SJCRH30 (cell line): Measurements from ENCODE around the gene ZNF512B. TPM values are rescaled to one million over a fixed set of nuclear protein-coding genes. Genes with fewer than 3 reads are reported as not detected.
"Not testable (repeated sequence)": the region's sequence is repeated elsewhere in the genome, so short reads cannot be mapped to it uniquely, and the experiment has no call there.

Experiments
- DNase-seq, 2 experiments: peaks; one replicate each; pipeline ENCODE4 v3.0.0-alpha.2; 2015 to 2020
- H3K27ac ChIP-seq: fragments of 250-450 bp; sonication (Bioruptor Pico); 2 replicates; pipeline ENCODE4 v1.5.1; 2020; ENCODE audit warnings: mild to moderate bottlenecking, moderate library complexity
- H3K27me3 ChIP-seq: fragments of 250-450 bp; sonication (Bioruptor Pico); 2 replicates; pipeline ENCODE4 v1.5.1; 2020; ENCODE audit warnings: mild to moderate bottlenecking, moderate library complexity
- H3K36me3 ChIP-seq: fragments of 250-450 bp; sonication (Bioruptor Pico); 2 replicates; pipeline ENCODE4 v1.5.1; 2020; ENCODE audit warnings: mild to moderate bottlenecking, moderate library complexity
- H3K4me1 ChIP-seq: fragments of 250-450 bp; sonication (Bioruptor Pico); 2 replicates; pipeline ENCODE4 v1.5.1; 2020; ENCODE audit warnings: mild to moderate bottlenecking, moderate library complexity
- H3K4me3 ChIP-seq: fragments of 250-450 bp; sonication (Bioruptor Pico); 2 replicates; pipeline ENCODE4 v1.5.1; 2020; ENCODE audit warnings: mild to moderate bottlenecking, moderate library complexity
- H3K9me3 ChIP-seq: fragments of 250-450 bp; sonication (Bioruptor Pico); replicated peaks from 2 replicates; pipeline ENCODE4 v1.5.1; 2020; ENCODE audit warnings: mild to moderate bottlenecking, moderate library complexity
- total RNA-seq: library from RNA; depleted of rRNA; stranded (reverse); fragments of >200 nt; shearing (Covaris generic); gene quantifications from 2 replicates; pipeline ENCODE4 v1.2.3, GENCODE V29; 2014

The ZNF512B gene
- total RNA-seq, 1 experiment from 2014 or later: 19.1 TPM

GRCh38 chr20:63942250-63942951, 27.3 kb downstream of the ZNF512B start:
- peak; percentile 59 to 65 for DNase-seq
- peaks cover 4% of the 10 kb centered on the region for H3K9me3 ChIP-seq
- H3K36me3 ChIP-seq: peaks cover 70% of the 10 kb centered on the region
- no peaks in the 10 kb centered on the region for H3K4me1 ChIP-seq
- no peak overlapping the region for H3K27ac ChIP-seq
- no peak overlapping the region for H3K4me3 ChIP-seq
- H3K27me3 ChIP-seq: no peaks in the 10 kb centered on the region

- Histone ChIP-seq H3K36me3 (peaks cover 77% of the 10 kb centered on the region), H3K4me1 (no peaks in the 10 kb centered on the region), H3K27ac (no peak overlapping the region)
Measured at GRCh38 chr20:63941282-63942081, 28.2 kb downstream of the ZNF512B start.

GRCh38 chr20:63940472-63941266, 29.1 kb downstream of the ZNF512B start:
- DNase-seq: no peak
- Histone ChIP-seq H3K27me3 (no peaks in the 10 kb centered on the region), H3K27ac (no peak overlapping the region), H3K9me3 (peaks cover 4% of the 10 kb centered on the region), H3K4me3 (no peak overlapping the region), H3K4me1 (no peaks in the 10 kb centered on the region), H3K36me3 (peaks cover 81% of the 10 kb centered on the region)

More at GRCh38 chr20:63941282-63942081, 28.2 kb downstream of the ZNF512B start:
- H3K27me3 ChIP-seq: no peaks in the 10 kb centered on the region
- no peak overlapping the region for H3K4me3 ChIP-seq
- no peak for DNase-seq
- H3K9me3 ChIP-seq: peaks cover 4% of the 10 kb centered on the region

- peaks cover 4% of the 10 kb centered on the region for H3K9me3 ChIP-seq
- DNase-seq: no peak
- peaks cover 80% of the 10 kb centered on the region for H3K36me3 ChIP-seq
- H3K4me1 ChIP-seq: no peaks in the 10 kb centered on the region
- no peak overlapping the region for H3K4me3 ChIP-seq
- no peaks in the 10 kb centered on the region for H3K27me3 ChIP-seq
- H3K27ac ChIP-seq: no peak overlapping the region
Measured at GRCh38 chr20:63940071-63940471, 29.7 kb downstream of the ZNF512B start.

- H3K4me3 ChIP-seq: no peak overlapping the region
- no peaks in the 10 kb centered on the region for H3K4me1 ChIP-seq
- H3K27ac ChIP-seq: no peak overlapping the region
- H3K36me3 ChIP-seq: peaks cover 84% of the 10 kb centered on the region
- H3K9me3 ChIP-seq: peaks cover 4% of the 10 kb centered on the region
- DNase-seq: no peak
- H3K27me3 ChIP-seq: no peaks in the 10 kb centered on the region
Measured at GRCh38 chr20:63939061-63939935, 30.4 kb downstream of the ZNF512B start.

- H3K4me1 ChIP-seq: no peaks in the 10 kb centered on the region
- no peak overlapping the region for H3K4me3 ChIP-seq
- no peak overlapping the region for H3K27ac ChIP-seq
- H3K9me3 ChIP-seq: peaks cover 4% of the 10 kb centered on the region
- peaks cover 82% of the 10 kb centered on the region for H3K36me3 ChIP-seq
- no peak for DNase-seq
- H3K27me3 ChIP-seq: no peaks in the 10 kb centered on the region
Measured at GRCh38 chr20:63937596-63937995, 32.1 kb downstream of the ZNF512B start.

GRCh38 chr20:63935447-63935846, 34.3 kb downstream of the ZNF512B start:
- Histone ChIP-seq H3K4me3 (no peak overlapping the region), H3K36me3 (peaks cover 87% of the 10 kb centered on the region), H3K27ac (no peak overlapping the region), H3K9me3 (peaks cover 4% of the 10 kb centered on the region), H3K4me1 (no peaks in the 10 kb centered on the region), H3K27me3 (no peaks in the 10 kb centered on the region)
- no peak for DNase-seq

GRCh38 chr20:63934271-63935068, 35.3 kb downstream of the ZNF512B start:
- peaks cover 84% of the 10 kb centered on the region for H3K36me3 ChIP-seq
- no peak overlapping the region for H3K27ac ChIP-seq
- no peak overlapping the region for H3K4me3 ChIP-seq
- no peaks in the 10 kb centered on the region for H3K27me3 ChIP-seq
- H3K9me3 ChIP-seq: peaks cover 4% of the 10 kb centered on the region; the same call in 1 of the 2 replicates
- no peak for DNase-seq
- H3K4me1 ChIP-seq: no peaks in the 10 kb centered on the region

- Histone ChIP-seq H3K9me3 (no peaks in the 10 kb centered on the region; the same call in 1 of the 2 replicates), H3K27me3 (no peaks in the 10 kb centered on the region), H3K36me3 (peaks cover 82% of the 10 kb centered on the region), H3K4me3 (no peak overlapping the region), H3K4me1 (no peaks in the 10 kb centered on the region), H3K27ac (no peak overlapping the region)
- no peak for DNase-seq
Measured at GRCh38 chr20:63933646-63934045, 36.1 kb downstream of the ZNF512B start.

GRCh38 chr20:63932606-63933160, 37.0 kb downstream of the ZNF512B start:
- peaks cover 84% of the 10 kb centered on the region for H3K36me3 ChIP-seq
- DNase-seq: no peak

GRCh38 chr20:63931735-63932134, 38.0 kb downstream of the ZNF512B start:
- peaks cover 82% of the 10 kb centered on the region for H3K36me3 ChIP-seq
- H3K27me3 ChIP-seq: no peaks in the 10 kb centered on the region
- H3K4me1 ChIP-seq: no peaks in the 10 kb centered on the region
- no peaks in the 10 kb centered on the region for H3K9me3 ChIP-seq
- H3K4me3 ChIP-seq: no peak overlapping the region
- no peak overlapping the region for H3K27ac ChIP-seq
- no peak for DNase-seq

More at GRCh38 chr20:63932606-63933160, 37.0 kb downstream of the ZNF512B start:
- H3K4me3 ChIP-seq: no peak overlapping the region
- H3K4me1 ChIP-seq: no peaks in the 10 kb centered on the region
- H3K27ac ChIP-seq: no peak overlapping the region
- no peaks in the 10 kb centered on the region for H3K9me3 ChIP-seq
- no peaks in the 10 kb centered on the region for H3K27me3 ChIP-seq

GRCh38 chr20:63930971-63931553, 38.7 kb downstream of the ZNF512B start:
- Histone ChIP-seq H3K27ac (no peak overlapping the region), H3K36me3 (peaks cover 83% of the 10 kb centered on the region)
- DNase-seq: no peak

GRCh38 chr20:63929473-63929883, 40.3 kb downstream of the ZNF512B start:
- not testable (repeated sequence) for H3K4me1 ChIP-seq, H3K27ac ChIP-seq, DNase-seq, H3K4me3 ChIP-seq, H3K9me3 ChIP-seq, H3K27me3 ChIP-seq
- peaks cover 69% of the 10 kb centered on the region for H3K36me3 ChIP-seq

More at GRCh38 chr20:63930971-63931553, 38.7 kb downstream of the ZNF512B start:
- H3K4me3 ChIP-seq: no peak overlapping the region
- H3K4me1 ChIP-seq: no peaks in the 10 kb centered on the region
- H3K27me3 ChIP-seq: no peaks in the 10 kb centered on the region
- no peaks in the 10 kb centered on the region for H3K9me3 ChIP-seq
